Karpas-422 (cell line): ENCODE data around the gene LGSN. TPM values are rescaled to one million over a fixed set of nuclear protein-coding genes. Genes with fewer than 3 reads are reported as not detected.

Experiments used
- DNase-seq: peaks from one replicate; pipeline ENCODE4 v3.0.0-alpha.2; 2015
- H2AFZ ChIP-seq: fragments of 200-600 bp; sonication (generic); 2 replicates; pipeline ENCODE4 v1.6.1; 2014; ENCODE audit warnings: antibody characterized with exemption, low read length, mixed read lengths
- H3K27ac ChIP-seq: fragments of 200-600 bp; sonication (generic); 2 replicates; pipeline ENCODE4 v1.5.1; 2014; ENCODE audit warnings: mild to moderate bottlenecking, low read length, moderate library complexity
- H3K27me3 ChIP-seq: fragments of 200-600 bp; sonication (generic); 2 replicates; pipeline ENCODE4 v1.6.1; 2014; ENCODE audit warnings: low read length, mixed read lengths
- H3K36me3 ChIP-seq: fragments of 200-600 bp; sonication (generic); 2 replicates; pipeline ENCODE4 v1.6.1; 2014; ENCODE audit warnings: low read length, mixed read lengths; ENCODE audit not compliant: insufficient read depth
- H3K4me1 ChIP-seq: fragments of 200-600 bp; sonication (generic); 2 replicates; pipeline ENCODE4 v1.6.1; 2014; ENCODE audit warnings: mild to moderate bottlenecking, low read length, mixed read lengths
- H3K4me2 ChIP-seq: fragments of 200-600 bp; sonication (generic); 2 replicates; pipeline ENCODE4 v1.6.1; 2014; ENCODE audit warnings: low read length, low read depth, mild to moderate bottlenecking; ENCODE audit not compliant: poor library complexity, severe bottlenecking
- H3K4me3 ChIP-seq: fragments of 200-600 bp; sonication (generic); 2 replicates; pipeline ENCODE4 v1.5.1; 2014; ENCODE audit warnings: mild to moderate bottlenecking, antibody characterized with exemption, low read length, mixed read lengths
- H3K79me2 ChIP-seq: fragments of 200-600 bp; sonication (generic); 2 replicates; pipeline ENCODE4 v1.6.1; 2014; ENCODE audit warnings: mild to moderate bottlenecking, low read length, mixed read lengths
- H3K9ac ChIP-seq: fragments of 200-600 bp; sonication (generic); 2 replicates; pipeline ENCODE4 v1.6.0; 2014; ENCODE audit warnings: low read length
- H3K9me2 ChIP-seq: fragments of 200-600 bp; sonication (generic), shearing (Covaris generic); replicated peaks from 2 replicates; pipeline ENCODE4 v1.6.0; 2014; ENCODE audit warnings: mild to moderate bottlenecking, low read length, moderate library complexity; ENCODE audit not compliant: insufficient read depth
- H3K9me3 ChIP-seq: fragments of 300-700, 200-600 bp; sonication (generic); 2 replicates; pipeline ENCODE4 v1.6.1; 2014; ENCODE audit warnings: low read length, mixed read lengths
- H4K20me1 ChIP-seq: fragments of 200-600 bp; sonication (generic); 2 replicates; pipeline ENCODE4 v1.6.1; 2014; ENCODE audit warnings: mild to moderate bottlenecking, antibody characterized with exemption, low read length, low read depth; ENCODE audit not compliant: insufficient read depth
- total RNA-seq: library from RNA; depleted of rRNA; stranded (reverse); fragments of >200 nt; shearing (Covaris generic); gene quantifications from 2 replicates; pipeline ENCODE4 v1.2.3, GENCODE V29; 2014; ENCODE audit warnings: low replicate concordance

Gene LGSN
- total RNA-seq, 1 experiment from 2014 or later = not detected

DNA sequence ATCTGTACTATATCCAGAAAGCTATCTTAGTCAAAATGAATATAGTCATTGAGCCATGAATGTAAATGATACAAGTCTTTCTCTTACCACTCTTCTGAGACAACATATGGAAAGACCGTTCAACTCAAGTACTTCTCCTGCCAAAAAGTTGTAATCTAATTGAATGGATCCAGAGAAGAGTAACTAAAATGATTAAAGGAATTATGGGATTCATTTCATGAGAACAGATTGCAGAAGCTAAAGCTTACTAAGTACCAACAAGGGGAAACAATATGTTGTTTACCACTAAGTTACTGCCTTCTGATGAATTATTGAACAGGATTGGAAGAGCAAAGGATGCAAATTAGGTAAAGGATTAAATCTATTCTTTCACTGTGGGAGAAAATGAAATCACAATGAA, 2.0 kb upstream of the LGSN start:
- Histone ChIP-seq H3K4me3 (no peak overlapping the region), H3K79me2 (no peaks in the 10 kb centered on the region), H3K4me2 (no peak overlapping the region), H3K9ac (no peak overlapping the region), H3K36me3 (no peaks in the 10 kb centered on the region), H3K9me2 (no peaks in the 10 kb centered on the region), H3K27me3 (no peaks in the 10 kb centered on the region), H3K4me1 (no peaks in the 10 kb centered on the region), H3K9me3 (no peaks in the 10 kb centered on the region), H4K20me1 (no peaks in the 10 kb centered on the region), H3K27ac (no peak overlapping the region), H2AFZ (no peak overlapping the region)
- no peak for DNase-seq

DNA sequence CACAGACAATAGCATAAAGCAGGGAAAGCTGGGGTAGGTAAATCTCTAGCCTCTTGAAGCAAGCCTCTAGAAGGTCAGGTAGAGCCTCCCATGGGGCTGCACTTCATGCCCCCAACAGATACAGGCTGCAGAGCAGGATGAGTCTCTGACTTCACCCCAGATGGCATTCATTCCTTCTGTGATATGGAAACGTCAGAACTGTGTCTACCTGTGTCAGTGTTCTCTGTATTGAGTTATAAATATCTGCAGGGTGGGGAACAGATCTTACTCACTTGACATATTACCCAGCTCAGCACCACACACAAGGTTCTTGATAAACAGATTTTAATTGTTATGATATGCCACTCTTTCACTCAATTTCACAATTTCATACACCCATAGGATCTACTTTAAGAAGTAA, 2.1 kb downstream of the LGSN start:
- H3K4me3 ChIP-seq = no peak overlapping the region
- H2AFZ ChIP-seq = no peak overlapping the region
- H3K4me1 ChIP-seq = no peaks in the 10 kb centered on the region
- DNase-seq = no peak
- H3K36me3 ChIP-seq = no peaks in the 10 kb centered on the region
- no peaks in the 10 kb centered on the region for H3K9me2 ChIP-seq
- no peaks in the 10 kb centered on the region for H3K27me3 ChIP-seq
- H3K4me2 ChIP-seq = no peak overlapping the region
- H3K79me2 ChIP-seq = no peaks in the 10 kb centered on the region
- H4K20me1 ChIP-seq = no peaks in the 10 kb centered on the region
- no peaks in the 10 kb centered on the region for H3K9me3 ChIP-seq
- H3K9ac ChIP-seq = no peak overlapping the region
- no peak overlapping the region for H3K27ac ChIP-seq

DNA sequence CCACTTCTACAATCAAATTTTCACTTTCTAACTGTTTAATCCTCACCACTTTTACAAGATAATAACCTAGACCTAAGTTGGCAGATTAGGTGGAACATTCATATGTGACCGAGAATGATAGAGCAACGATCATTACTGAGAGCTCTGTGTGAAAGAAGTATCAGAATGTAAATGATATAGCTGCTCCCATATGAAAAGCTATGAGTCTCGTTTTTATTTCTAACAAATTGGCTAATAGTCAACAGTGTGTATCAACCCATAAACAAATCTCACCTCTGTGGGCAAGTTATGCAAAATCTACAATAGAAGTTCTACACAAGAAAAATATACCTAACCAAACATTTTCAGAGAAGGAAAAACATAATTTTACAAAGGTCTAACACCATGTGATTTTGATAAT, 3.7 kb downstream of the LGSN start:
- no peaks in the 10 kb centered on the region for H4K20me1 ChIP-seq

DNA sequence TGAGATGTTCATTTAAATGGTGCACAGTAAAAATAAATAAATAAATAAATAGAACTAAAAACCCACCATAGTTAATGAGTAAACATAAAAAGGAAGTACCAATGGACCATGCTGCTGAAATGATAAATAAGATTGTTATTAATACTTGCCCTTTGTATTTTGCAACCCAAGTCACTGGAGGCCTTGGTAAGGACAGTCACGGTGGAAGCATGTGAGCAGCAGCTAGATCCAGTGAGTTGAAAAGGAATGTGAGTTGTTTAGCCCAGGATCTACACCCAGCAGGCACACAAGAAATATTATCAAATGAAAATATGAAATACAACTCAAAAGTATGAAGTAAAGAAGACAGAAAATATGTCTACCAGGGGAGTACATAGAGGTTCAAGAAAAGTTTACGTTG, 6.7 kb downstream of the LGSN start:
- H3K27ac ChIP-seq = no peak overlapping the region
- no peak overlapping the region for H3K4me2 ChIP-seq
- no peaks in the 10 kb centered on the region for H3K79me2 ChIP-seq
- no peak overlapping the region for H2AFZ ChIP-seq
- H3K36me3 ChIP-seq = no peaks in the 10 kb centered on the region
- H3K4me1 ChIP-seq = no peaks in the 10 kb centered on the region
- no peaks in the 10 kb centered on the region for H3K9me3 ChIP-seq
- H3K9ac ChIP-seq = no peak overlapping the region
- H4K20me1 ChIP-seq = no peaks in the 10 kb centered on the region
- no peaks in the 10 kb centered on the region for H3K27me3 ChIP-seq
- no peaks in the 10 kb centered on the region for H3K9me2 ChIP-seq
- DNase-seq = no peak
- H3K4me3 ChIP-seq = no peak overlapping the region

More for the DNA sequence above, 3.7 kb downstream of the LGSN start:
- no peak overlapping the region for H3K4me3 ChIP-seq
- H3K9me3 ChIP-seq = no peaks in the 10 kb centered on the region
- no peaks in the 10 kb centered on the region for H3K9me2 ChIP-seq
- H3K36me3 ChIP-seq = no peaks in the 10 kb centered on the region
- no peaks in the 10 kb centered on the region for H3K27me3 ChIP-seq
- no peaks in the 10 kb centered on the region for H3K4me1 ChIP-seq
- no peak overlapping the region for H3K27ac ChIP-seq
- H3K4me2 ChIP-seq = no peak overlapping the region
- H3K9ac ChIP-seq = no peak overlapping the region
- no peak for DNase-seq
- H3K79me2 ChIP-seq = no peaks in the 10 kb centered on the region
- no peak overlapping the region for H2AFZ ChIP-seq

DNA sequence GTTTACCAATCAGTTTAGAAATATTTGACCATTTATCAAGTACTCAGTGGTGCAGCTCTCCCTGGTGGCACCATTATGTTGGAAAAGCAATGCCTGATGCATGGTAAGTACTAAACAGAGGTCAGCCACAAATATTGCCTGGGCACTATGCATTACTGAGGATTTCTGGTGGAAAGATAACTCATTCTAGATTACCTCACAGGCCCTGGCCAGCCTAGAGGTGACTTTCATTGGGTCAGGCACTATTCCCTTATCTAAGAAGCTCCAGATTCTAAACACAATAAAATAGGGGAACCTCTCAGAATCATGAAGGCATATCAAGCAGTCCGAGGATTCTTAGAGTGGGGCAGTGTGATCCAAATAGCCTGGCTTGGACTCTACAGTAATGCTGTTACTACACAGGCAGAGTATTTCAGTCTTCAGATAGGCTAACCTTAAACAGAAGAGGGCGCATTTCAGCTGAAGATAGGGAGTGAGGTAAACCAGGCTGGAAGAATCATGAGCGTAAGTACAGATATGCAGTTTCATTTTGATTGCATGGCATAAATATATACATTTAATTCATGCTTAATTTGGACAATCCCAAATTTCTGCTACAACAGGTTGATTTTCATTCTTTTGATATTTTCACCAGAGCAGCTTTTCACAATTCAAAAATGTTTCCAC, 12.1 kb downstream of the LGSN start:
- Histone ChIP-seq H3K9me2 (no peaks in the 10 kb centered on the region), H3K9me3 (no peaks in the 10 kb centered on the region), H4K20me1 (no peaks in the 10 kb centered on the region), H3K36me3 (no peaks in the 10 kb centered on the region), H3K4me1 (no peaks in the 10 kb centered on the region), H2AFZ (no peak overlapping the region), H3K4me2 (peak overlapping the region; percentile 12), H3K27ac (no peak overlapping the region), H3K4me3 (peak overlapping the region; percentile 7; the same call in 1 of the 2 replicates), H3K27me3 (no peaks in the 10 kb centered on the region), H3K79me2 (no peaks in the 10 kb centered on the region), H3K9ac (no peak overlapping the region)
- DNase-seq = peak; percentile 78

DNA sequence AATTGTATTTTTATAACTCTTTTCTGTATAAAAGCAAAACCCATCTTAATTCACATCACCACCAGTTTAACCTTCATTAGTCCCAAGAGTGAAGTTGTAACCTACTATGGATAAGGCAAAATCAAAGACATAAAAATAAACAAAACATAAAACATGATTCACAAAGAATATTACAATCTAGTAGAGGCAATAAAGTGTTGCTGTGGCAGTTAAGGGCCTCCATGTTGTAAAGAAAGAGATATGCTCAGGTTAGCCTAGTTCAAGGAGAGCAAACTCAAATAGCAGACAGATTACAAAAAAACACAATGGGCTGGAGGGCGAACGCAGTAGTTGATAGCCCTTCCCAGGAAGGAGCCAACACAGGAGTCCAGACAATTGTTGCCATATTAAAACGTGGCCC, 13.4 kb downstream of the LGSN start:
- no peak overlapping the region for H3K4me2 ChIP-seq
- H3K9me3 ChIP-seq = no peaks in the 10 kb centered on the region
- no peaks in the 10 kb centered on the region for H3K79me2 ChIP-seq
- H3K9ac ChIP-seq = no peak overlapping the region
- no peaks in the 10 kb centered on the region for H3K4me1 ChIP-seq
- no peak for DNase-seq
- no peaks in the 10 kb centered on the region for H3K9me2 ChIP-seq
- H3K27me3 ChIP-seq = no peaks in the 10 kb centered on the region
- no peak overlapping the region for H3K27ac ChIP-seq
- H3K36me3 ChIP-seq = no peaks in the 10 kb centered on the region
- H4K20me1 ChIP-seq = no peaks in the 10 kb centered on the region
- no peak overlapping the region for H2AFZ ChIP-seq
- H3K4me3 ChIP-seq = no peak overlapping the region

DNA sequence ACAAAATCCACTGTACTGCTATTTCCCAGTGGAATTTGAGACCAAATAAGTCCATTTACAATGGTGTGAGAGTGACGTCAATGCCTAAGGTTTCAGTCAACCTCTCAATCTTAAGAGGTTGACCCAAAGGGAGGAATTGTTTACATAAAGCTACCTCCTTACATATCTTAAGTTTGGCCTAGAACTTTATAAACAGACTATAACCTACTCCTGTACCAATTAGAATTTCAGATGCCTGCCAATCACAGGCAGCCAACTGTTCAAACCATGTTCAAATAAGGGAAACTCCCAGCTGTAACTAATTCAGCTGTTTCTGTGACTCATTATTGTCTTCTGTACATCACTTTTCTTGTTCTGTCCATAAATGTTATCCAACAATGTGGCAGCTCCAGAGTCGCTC, 14.5 kb downstream of the LGSN start:
- no peak for DNase-seq
- Histone ChIP-seq H3K4me3 (no peak overlapping the region), H3K9ac (no peak overlapping the region), H3K36me3 (no peaks in the 10 kb centered on the region), H2AFZ (no peak overlapping the region), H3K79me2 (no peaks in the 10 kb centered on the region), H3K27ac (no peak overlapping the region), H3K9me3 (no peaks in the 10 kb centered on the region), H4K20me1 (no peaks in the 10 kb centered on the region), H3K4me2 (no peak overlapping the region), H3K9me2 (no peaks in the 10 kb centered on the region), H3K4me1 (no peaks in the 10 kb centered on the region), H3K27me3 (no peaks in the 10 kb centered on the region)

DNA sequence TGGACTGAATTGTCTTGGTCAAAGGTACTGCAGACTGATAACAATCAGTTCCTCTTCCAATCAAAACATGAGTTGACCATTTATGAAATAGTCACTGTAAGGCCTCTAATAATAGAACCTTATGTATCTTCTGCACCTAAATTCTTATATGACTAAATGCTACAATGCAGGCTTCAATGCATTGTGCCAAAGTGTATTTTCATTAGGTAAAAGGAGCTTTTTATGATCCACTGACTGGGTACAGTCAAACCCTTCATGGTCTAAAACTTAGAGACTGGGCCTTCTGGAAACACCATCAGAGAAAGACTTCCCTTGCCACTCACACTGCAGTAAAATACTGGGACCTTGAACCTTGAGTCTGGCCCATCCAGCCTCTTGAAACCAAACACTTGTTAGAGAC, 16.3 kb downstream of the LGSN start:
- no peaks in the 10 kb centered on the region for H4K20me1 ChIP-seq
- no peak overlapping the region for H3K9ac ChIP-seq
- H3K4me1 ChIP-seq = no peaks in the 10 kb centered on the region
- no peak overlapping the region for H2AFZ ChIP-seq
- H3K36me3 ChIP-seq = no peaks in the 10 kb centered on the region
- H3K4me2 ChIP-seq = no peak overlapping the region
- H3K79me2 ChIP-seq = no peaks in the 10 kb centered on the region
- no peak for DNase-seq
- H3K9me3 ChIP-seq = no peaks in the 10 kb centered on the region
- H3K4me3 ChIP-seq = no peak overlapping the region
- H3K9me2 ChIP-seq = no peaks in the 10 kb centered on the region
- no peak overlapping the region for H3K27ac ChIP-seq
- no peaks in the 10 kb centered on the region for H3K27me3 ChIP-seq

DNA sequence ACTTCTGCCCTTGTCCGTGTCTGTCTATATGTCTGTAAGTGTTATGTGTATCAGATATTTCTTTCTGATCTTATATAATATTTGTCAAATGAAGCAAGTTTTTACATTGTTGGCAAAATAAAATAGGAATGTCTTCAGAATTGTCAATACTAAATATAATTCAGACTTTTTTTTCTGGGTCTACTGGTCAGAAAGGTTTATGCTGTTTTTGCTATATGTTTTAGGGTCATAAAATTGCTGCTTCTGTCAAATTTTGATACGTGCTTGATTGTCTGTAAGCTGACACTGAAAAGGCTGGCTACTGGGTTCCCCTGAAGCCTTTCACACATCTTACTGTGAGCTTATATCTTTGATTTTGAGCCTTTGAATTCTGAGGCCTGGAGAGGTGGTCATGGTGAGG, 20.1 kb downstream of the LGSN start:
- Histone ChIP-seq H3K79me2 (no peaks in the 10 kb centered on the region), H2AFZ (no peak overlapping the region), H3K4me2 (no peak overlapping the region), H3K9ac (no peak overlapping the region), H3K4me1 (no peaks in the 10 kb centered on the region), H3K27ac (no peak overlapping the region), H3K36me3 (no peaks in the 10 kb centered on the region), H3K27me3 (no peaks in the 10 kb centered on the region), H3K9me2 (no peaks in the 10 kb centered on the region), H4K20me1 (no peaks in the 10 kb centered on the region), H3K9me3 (no peaks in the 10 kb centered on the region), H3K4me3 (no peak overlapping the region)
- no peak for DNase-seq
